Stimulated activated CD4-positive, alpha-beta T cell treated with anti-CD3 and anti-CD28 coated beads, Interleukin-1b, Interleukin-23, amount 100 ng/mL, for 24 hours (primary cell): Measurements from ENCODE around the gene PCDHGA7.
"Not testable (repeated sequence)": the region's sequence is repeated elsewhere in the genome, so short reads cannot be mapped to it uniquely, and the experiment has no call there.

Source experiments
- DNase-seq, 4 experiments: peaks; one replicate each; pipeline ENCODE4 v3.0.0-alpha.2; 2020; ENCODE audit warnings: low read depth in 4 of 4, low spot score in 1 of 4

Gene PCDHGA7

GRCh38 chr5:141382469-141383294, at the start of gene PCDHGA7:
TSS of gene PCDHGA7 (plus strand) at chr5:141382742. CDS start at chr5:141382900, 158 bp downstream.
- DNase-seq = no peak

DNA sequence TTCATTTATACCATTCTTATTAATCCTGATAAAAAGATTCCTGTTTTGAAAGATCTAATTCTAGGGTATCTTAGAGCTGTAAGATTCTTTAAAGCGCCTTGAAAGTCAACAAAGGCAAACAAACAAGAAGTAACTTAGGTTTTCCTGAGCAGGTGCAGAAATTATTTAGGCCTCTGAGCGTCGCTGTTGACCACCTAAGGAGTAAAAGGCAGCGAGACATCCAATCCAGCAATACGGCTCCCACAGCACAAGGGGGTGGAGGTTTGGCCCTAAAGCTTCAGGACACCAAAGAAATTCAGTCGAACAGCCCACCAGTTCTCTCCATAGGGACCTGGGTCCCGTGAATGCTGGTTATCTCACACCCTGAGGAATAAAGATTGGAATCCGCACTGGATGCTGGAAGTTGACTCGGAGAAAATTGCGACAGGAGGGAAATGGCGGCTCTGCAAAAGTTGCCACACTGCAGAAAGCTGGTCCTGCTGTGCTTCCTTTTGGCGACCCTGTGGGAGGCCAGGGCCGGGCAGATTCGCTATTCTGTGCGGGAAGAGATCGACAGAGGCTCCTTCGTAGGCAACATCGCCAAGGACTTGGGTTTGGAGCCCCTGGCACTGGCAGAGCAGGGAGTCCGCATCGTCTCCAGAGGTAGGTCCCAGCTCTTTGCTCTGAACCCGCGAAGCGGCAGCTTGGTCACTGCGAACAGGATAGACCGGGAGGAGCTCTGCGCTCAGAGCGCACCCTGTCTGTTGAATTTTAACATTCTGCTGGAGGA, 43.8 kb upstream of the PCDHGA7 start, which contains the start of gene PCDHGA2:
Gene PCDHGA2, plus strand, starts transcription at position 223 of the 769 bp plus-strand sequence.
- DNase-seq = no peak

DNA sequence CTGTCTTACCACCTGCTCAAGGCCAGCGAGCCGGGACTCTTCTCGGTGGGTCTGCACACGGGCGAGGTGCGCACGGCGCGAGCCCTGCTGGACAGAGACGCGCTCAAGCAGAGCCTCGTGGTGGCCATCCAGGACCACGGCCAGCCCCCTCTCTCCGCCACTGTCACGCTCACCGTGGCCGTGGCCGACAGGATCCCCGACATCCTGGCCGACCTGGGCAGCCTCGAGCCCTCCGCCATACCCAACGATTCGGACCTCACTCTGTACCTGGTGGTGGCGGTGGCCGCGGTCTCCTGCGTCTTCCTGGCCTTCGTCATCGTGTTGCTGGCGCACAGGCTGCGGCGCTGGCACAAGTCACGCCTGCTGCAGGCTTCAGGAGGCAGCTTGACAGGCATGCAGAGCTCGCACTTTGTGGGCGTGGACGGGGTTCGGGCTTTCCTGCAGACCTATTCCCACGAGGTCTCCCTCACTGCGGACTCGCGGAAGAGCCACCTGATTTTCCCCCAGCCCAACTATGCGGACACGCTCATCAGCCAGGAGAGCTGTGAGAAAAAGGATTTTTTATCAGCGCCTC, 41.7 kb upstream of the PCDHGA7 start:
- not testable (repeated sequence) for DNase-seq

- no peak for DNase-seq
Observed at GRCh38 chr5:141342773-141343172, 39.8 kb upstream of the PCDHGA7 start.

DNA sequence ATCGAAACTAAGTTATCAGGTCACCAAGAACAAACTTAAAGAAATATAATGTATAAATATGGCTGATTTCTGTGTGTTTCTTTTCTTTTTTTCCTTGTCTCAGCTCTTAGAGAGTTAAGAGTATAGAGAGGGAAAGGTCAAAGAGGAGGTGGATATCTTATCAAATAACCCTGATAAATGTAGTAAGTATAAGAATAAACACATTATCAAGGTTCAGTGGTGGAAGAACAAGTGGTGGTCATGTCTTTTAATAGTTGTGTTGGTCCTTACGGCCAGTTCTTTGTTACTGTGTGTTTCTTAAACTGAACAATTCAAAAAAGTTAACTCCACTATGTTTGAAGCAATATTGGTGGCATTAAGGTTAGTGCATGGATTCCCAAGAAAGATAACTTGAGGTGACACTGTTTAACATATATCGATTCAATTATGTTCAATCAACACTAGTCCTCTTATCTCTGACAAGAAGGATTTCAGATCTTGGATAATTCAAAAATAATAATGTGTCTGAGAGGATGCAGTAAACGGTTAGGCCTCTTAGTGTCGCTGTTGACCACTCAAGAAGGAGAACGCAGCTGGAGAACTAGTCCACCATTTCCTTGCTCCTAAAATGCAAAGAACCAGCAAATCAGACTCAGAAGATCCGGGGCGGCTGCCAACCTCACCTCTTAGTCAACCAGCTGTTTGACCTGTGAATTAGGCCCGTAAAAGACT, 39.1 kb upstream of the PCDHGA7 start, which contains the start of gene PCDHGA3:
Gene PCDHGA3, plus strand, starts transcription at position 588 of the 711 bp plus-strand sequence. CDS start 205 bp downstream, outside the sequence.
- DNase-seq = no peak

DNA sequence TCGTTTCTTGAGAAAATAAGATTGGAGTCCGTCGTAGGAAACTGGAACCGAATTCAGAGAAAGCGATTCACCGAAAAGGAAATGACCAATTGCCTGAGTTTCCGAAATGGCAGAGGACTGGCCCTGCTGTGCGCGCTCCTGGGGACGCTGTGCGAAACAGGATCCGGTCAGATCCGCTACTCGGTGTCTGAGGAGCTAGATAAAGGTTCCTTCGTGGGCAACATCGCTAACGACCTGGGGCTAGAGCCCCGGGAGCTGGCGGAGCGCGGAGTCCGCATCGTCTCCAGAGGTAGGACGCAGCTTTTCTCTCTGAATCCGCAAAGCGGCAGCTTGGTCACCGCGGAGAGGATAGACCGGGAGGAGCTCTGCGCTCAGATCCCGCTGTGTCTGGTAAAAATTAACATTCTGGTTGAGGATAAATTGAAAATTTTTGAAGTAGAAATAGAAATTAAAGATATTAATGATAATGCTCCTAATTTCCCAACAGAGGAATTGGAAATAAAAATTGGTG, 38.5 kb upstream of the PCDHGA7 start:
- DNase-seq = no peak

- no peak for DNase-seq
Observed at GRCh38 chr5:141345327-141345726, 37.2 kb upstream of the PCDHGA7 start.

GRCh38 chr5:141346017-141346416, 36.5 kb upstream of the PCDHGA7 start:
- not testable (repeated sequence) for DNase-seq

DNA sequence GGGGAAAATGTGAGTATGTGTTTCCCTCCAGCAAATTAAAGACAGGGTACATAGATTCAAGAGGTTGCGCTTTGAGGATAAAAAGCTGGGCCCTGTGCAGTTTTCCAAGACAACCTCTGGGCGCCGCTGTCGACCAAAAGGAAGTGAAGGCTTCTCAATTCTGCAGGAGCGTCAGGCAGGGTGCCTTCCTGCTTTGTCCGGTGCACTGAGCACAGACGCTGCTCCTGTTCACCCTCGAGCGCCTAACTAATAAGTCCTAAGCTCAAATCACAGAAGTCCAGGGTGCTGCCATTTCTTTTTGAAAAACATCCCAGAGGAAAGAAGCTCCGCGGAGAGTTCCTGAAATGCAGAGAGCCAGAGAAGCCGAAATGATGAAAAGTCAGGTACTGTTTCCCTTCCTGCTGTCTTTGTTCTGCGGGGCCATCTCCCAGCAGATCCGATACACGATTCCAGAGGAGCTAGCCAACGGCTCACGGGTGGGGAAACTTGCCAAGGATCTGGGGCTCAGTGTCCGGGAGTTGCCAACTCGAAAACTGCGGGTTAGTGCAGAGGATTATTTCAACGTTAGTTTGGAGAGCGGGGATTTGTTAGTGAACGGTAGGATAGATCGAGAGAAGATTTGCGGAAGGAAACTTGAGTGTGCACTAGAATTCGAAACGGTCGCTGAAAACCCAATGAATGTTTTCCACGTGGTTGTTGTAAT, 32.5 kb upstream of the PCDHGA7 start, which contains the start of gene PCDHGB1:
Gene PCDHGB1, plus strand, starts transcription at position 183 of the 703 bp plus-strand sequence. Its CDS starts 162 bp downstream, at position 345.
- no peak for DNase-seq

DNA sequence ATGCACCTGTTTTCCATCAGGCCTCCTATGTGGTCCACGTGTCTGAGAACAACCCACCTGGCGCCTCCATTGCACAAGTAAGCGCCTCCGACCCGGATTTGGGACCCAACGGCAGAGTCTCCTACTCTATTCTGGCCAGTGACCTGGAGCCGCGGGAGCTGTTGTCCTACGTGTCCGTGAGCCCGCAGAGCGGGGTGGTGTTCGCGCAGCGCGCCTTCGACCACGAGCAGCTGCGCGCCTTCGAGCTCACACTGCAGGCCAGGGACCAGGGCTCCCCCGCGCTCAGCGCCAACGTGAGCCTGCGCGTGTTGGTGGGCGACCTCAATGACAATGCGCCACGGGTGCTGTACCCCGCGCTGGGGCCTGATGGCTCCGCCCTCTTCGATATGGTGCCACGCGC, 31.0 kb upstream of the PCDHGA7 start:
- no peak for DNase-seq

DNA sequence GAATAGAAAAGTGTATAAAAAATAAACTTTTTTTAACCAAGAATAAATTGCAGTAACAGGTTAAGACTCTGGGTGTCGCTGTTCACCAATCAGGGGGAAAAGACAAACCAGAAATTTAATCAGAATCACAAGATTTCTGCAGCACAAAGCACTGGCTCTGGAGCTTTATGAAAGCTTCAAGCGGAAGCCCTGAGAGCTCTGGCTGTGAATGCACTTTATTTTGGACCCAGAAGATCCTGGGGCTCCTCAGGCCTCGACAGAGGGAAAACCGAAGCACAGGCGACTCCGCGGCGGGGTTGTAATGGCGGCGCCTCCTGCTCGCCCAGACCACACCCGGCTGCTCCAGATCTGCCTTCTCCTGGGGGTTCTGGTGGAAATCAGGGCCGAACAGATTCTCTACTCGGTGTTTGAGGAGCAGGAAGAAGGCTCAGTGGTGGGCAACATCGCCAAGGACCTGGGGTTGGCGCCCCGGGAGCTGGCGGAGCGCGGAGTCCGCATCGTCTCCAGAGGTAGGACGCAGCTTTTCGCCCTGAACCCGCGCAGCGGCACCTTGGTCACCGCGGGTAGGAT, 27.6 kb upstream of the PCDHGA7 start, which contains the start of gene PCDHGA4:
Gene PCDHGA4, plus strand, starts transcription at position 122 of the 570 bp plus-strand sequence. Its CDS starts 87 bp downstream, at position 209.
- DNase-seq = no peak

DNA sequence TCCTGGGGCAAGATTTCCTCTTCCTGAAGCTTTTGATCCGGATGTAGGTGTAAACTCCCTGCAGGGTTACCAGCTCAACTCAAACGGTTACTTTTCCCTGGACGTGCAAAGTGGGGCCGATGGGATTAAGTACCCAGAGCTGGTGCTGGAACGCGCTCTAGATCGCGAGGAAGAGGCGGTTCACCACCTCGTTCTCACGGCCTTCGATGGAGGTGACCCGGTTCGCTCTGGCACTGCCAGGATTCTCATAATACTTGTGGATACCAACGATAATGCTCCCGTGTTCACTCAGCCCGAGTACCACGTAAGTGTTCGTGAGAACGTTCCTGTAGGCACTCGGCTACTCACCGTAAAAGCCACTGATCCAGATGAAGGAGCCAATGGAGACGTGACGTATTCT, 26.9 kb upstream of the PCDHGA7 start:
- no peak for DNase-seq

GRCh38 chr5:141356133-141356532, 26.4 kb upstream of the PCDHGA7 start:
- DNase-seq = no peak

- DNase-seq = no peak
Observed at GRCh38 chr5:141356950-141357349, 25.6 kb upstream of the PCDHGA7 start.

DNA sequence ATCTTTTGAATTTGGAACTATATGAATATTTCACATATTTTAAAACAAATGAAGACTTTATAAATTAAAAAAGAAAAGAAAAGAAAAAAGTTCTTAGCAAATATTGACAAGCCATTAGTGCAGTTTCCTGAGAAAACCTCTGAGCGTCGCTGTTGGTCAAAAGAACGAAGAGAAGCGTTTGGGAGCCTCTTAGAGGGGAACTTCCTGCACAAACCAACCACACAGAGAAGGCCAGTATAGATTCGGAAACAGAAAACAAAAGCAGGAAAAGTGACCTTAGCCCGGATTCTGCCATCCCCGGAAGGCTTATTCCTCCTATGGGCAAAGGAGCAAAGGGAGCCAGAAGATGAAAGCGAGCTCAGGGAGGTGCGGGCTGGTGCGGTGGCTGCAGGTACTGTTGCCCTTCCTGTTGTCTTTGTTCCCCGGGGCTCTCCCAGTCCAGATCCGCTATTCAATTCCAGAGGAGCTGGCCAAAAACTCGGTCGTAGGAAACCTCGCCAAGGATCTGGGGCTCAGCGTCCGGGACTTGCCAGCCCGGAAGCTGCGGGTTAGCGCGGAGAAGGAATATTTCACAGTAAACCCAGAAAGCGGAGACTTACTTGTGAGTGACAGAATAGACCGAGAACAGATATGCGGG, 22.6 kb upstream of the PCDHGA7 start, which contains the start of gene PCDHGB2:
Gene PCDHGB2, plus strand, starts transcription at position 205 of the 637 bp plus-strand sequence. Its CDS starts 142 bp downstream, at position 347.
- DNase-seq = no peak

DNA sequence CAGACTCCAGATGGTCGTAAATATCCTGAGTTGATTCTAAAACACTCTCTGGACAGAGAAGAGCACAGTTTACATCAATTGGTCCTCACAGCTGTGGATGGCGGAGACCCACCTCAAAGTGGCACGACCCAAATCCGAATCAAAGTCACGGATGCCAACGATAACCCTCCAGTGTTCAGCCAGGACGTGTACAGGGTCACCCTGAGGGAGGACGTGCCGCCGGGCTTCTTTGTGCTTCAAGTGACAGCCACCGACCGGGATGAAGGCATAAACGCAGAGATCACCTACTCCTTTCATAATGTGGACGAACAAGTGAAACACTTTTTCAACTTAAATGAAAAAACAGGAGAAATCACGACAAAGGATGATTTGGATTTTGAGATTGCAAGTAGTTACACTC, 21.9 kb upstream of the PCDHGA7 start:
- no peak for DNase-seq

DNA sequence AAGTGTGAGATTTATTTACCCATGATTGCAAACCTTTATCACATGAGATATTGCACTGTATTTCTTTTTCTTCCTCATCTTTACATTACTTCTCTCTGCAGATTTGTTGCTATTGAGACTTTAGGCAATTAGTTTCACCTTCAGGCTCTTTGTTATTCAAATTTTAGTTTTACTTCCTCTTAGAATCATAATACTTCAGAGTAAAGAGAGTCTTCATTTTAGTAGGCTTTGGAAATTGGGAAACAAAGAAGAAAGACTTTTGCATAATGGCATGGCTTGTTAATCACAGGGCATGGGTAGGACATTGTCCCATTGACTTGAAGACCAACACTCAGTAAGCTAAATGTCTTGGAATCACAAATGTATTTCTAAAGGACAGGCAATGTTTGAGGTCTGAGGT, 19.8 kb upstream of the PCDHGA7 start:
- no peak for DNase-seq

DNA sequence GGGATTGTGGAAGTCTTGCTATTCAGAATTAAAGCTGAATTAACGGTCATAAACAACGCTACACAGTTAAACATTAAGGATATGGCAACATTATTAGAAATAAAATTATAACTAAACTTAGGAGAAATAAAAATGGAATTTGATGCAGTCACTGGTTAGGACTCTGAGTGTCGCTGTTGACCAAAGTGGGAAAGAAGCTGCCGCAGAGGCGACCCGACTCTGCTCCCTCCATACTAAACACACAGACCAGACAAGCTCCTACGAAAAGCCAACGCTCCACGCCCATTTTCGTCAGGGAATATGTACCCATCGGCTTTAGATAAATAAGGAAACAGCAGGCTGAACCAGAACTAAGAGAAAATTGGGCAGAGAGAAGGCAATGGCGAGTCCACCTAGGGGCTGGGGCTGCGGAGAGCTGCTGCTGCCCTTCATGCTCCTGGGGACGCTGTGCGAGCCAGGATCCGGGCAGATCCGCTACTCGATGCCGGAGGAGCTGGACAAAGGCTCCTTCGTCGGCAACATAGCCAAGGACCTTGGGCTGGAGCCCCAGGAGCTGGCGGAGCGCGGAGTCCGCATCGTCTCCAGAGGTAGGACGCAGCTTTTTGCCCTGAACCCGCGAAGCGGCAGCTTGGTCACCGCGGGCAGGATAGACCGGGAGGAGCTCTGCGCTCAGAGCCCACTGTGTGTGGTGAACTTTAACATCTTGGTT, 18.4 kb upstream of the PCDHGA7 start, which contains the start of gene PCDHGA5:
Gene PCDHGA5, plus strand, starts transcription at position 211 of the 709 bp plus-strand sequence. Its CDS starts 169 bp downstream, at position 380.
- DNase-seq = no peak
